Cardiac fibroblast (primary cell): Measurements from ENCODE around the gene IDI2.
"Not testable (repeated sequence)": the region's sequence is repeated elsewhere in the genome, so short reads cannot be mapped to it uniquely, and the experiment has no call there.

Source experiments
- DNase-seq, 2 donors: peaks; one replicate each; pipeline versions ENCODE4 v3.0.0 to v3.0.0-alpha.2; 2010; ENCODE audit warnings: low read depth in 2 of 2
- H3K4me3 ChIP-seq, 2 donors: replicated peaks in 1 of 2; 1 replicate in 1 of 2; 2 replicates in 1 of 2; pipeline ENCODE4 v1.5.1; 2011; ENCODE audit warnings: low read depth in 2 of 2, low read length in 2 of 2, mild to moderate bottlenecking in 2 of 2, moderate library complexity in 1 of 2
- TF ChIP-seq, protein P1 (sequence below): IDR thresholded peaks from one replicate; pipeline ENCODE4 v1.5.1; 2011; ENCODE audit warnings: low read depth, mild to moderate bottlenecking, low read length, inconsistent platforms

The IDI2 gene

DNA sequence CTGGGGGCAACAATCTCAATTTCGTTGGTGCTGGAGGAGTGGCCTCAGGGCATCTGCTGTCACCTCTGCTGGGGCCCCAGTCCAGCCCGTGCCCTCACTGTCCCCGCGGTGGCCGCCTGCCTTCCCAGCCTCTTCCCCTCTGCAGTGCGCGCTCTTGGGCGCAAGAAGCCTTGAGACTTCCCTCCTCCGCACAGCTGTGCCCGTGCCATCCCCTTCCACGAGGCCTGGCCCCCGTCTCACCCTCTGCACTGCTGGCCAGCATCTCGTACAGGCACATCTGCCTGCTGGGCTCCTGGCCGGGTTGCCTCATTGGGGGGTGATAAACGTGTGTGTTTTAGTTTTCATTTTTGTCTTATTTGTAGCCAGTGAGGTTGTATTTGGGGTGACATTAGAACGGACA is 14.0 kb downstream of the IDI2 start:
- no peak for DNase-seq
- TF ChIP-seq, protein P1, sequence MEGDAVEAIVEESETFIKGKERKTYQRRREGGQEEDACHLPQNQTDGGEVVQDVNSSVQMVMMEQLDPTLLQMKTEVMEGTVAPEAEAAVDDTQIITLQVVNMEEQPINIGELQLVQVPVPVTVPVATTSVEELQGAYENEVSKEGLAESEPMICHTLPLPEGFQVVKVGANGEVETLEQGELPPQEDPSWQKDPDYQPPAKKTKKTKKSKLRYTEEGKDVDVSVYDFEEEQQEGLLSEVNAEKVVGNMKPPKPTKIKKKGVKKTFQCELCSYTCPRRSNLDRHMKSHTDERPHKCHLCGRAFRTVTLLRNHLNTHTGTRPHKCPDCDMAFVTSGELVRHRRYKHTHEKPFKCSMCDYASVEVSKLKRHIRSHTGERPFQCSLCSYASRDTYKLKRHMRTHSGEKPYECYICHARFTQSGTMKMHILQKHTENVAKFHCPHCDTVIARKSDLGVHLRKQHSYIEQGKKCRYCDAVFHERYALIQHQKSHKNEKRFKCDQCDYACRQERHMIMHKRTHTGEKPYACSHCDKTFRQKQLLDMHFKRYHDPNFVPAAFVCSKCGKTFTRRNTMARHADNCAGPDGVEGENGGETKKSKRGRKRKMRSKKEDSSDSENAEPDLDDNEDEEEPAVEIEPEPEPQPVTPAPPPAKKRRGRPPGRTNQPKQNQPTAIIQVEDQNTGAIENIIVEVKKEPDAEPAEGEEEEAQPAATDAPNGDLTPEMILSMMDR: no peak
- no peak overlapping the region for H3K4me3 ChIP-seq

GRCh38 chr10:1010703-1011102 is 15.0 kb downstream of the IDI2 start:
- H3K4me3 ChIP-seq: no peak overlapping the region
- no peak for DNase-seq
- TF ChIP-seq, protein P1: no peak

GRCh38 chr10:1009947-1010346 is 15.7 kb downstream of the IDI2 start:
- H3K4me3 ChIP-seq, DNase-seq: not testable (repeated sequence)

DNA sequence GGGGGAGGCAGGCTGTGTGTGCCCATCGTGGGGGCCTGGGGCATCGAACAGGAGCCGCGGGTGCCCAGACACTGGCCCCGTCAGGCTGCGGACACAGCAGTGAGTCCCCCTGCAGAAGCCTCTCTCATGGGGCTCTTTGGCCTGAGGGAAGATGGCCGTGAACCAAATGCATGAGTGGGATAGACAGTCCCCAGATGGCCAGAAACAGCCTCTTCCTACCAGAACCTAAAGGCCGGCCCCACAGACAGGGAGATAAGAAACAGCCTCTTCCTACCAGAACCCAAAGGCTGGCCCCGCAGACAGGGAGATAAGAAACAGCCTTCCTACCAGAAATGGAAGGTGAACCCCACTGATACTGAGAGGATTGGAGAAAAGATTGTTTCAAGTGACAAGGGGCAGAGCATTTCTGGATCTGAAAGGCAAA is 16.6 kb downstream of the IDI2 start:
- no peak for DNase-seq
- TF ChIP-seq, protein P1: no peak
- no peak overlapping the region for H3K4me3 ChIP-seq

- DNase-seq: no peak
- TF ChIP-seq, protein P1: no peak
Observed at GRCh38 chr10:1007583-1007982, 18.1 kb downstream of the IDI2 start.

DNA sequence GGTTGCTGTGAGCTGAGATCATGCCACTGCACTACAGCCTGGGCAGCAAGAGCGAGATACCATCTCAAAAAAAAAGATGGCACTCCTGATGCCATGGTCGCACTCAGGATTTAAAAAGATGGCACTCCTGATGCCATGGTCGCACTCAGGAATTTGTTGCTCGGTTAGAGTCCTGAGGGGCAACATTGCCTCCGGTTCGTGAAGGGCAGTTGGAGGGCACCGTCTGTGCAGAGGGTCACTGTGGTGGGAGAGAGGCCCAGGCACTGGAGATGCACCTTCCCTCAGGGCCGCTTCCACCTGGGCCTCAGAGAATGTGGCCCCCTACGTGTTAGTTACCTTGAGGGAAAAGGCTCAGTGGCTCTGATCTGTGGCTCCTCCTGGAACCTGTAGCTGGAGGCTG is 19.1 kb downstream of the IDI2 start:
- DNase-seq: no peak
- H3K4me3 ChIP-seq: no peak overlapping the region
- TF ChIP-seq, protein P1: no peak

More at GRCh38 chr10:1007583-1007982, 18.1 kb downstream of the IDI2 start:
- no peak overlapping the region for H3K4me3 ChIP-seq

GRCh38 chr10:1003884-1004670 is 21.6 kb downstream of the IDI2 start:
- TF ChIP-seq, protein P1: no peak
- no peak for DNase-seq
- no peak overlapping the region for H3K4me3 ChIP-seq
